Thoracic aorta (tissue), 2 donors: Measurements from ENCODE around the gene MAP3K3. TPM values are rescaled to one million over a fixed set of nuclear protein-coding genes. Genes with fewer than 3 reads are reported as not detected.

Experiments
- ATAC-seq: fragments of 150-250 bp; one replicate; pipeline ENCODE4 v1.8.0; 2017; ENCODE audit warnings: low read depth; ENCODE audit not compliant: insufficient number of reproducible peaks, low FRiP score
- DNase-seq: peaks from one replicate; pipeline ENCODE4 v3.0.0-alpha.2; 2020; ENCODE audit warnings: low spot score
- H3K27ac ChIP-seq, 2 donors: fragments of 200-600 bp; sonication (generic); 1 replicate in 1 of 2; 2 replicates in 1 of 2; pipeline ENCODE4 v1.5.1; 2016; ENCODE audit warnings: mild to moderate bottlenecking in 2 of 2, moderate library complexity in 2 of 2
- H3K27me3 ChIP-seq: fragments of 200-600 bp; sonication (generic); replicated peaks from 2 replicates; pipeline ENCODE4 v1.6.0; 2016; ENCODE audit warnings: mild to moderate bottlenecking; ENCODE audit not compliant: insufficient read depth
- H3K36me3 ChIP-seq: fragments of 200-600 bp; sonication (generic); one replicate; pipeline ENCODE4 v1.5.1; 2016
- H3K4me1 ChIP-seq, 2 donors: fragments of 200-600 bp; sonication (generic); 1 replicate in 1 of 2; 2 replicates in 1 of 2; pipeline versions ENCODE4 v1.5.1 to v1.6.0; 2016; ENCODE audit warnings: low read depth in 2 of 2, mild to moderate bottlenecking in 1 of 2; ENCODE audit not compliant: control insufficient read depth in 1 of 2
- H3K4me3 ChIP-seq: fragments of 200-600 bp; sonication (generic); 2 replicates; pipeline ENCODE4 v1.5.1; 2016; ENCODE audit warnings: mild to moderate bottlenecking
- H3K9me3 ChIP-seq: fragments of 200-600 bp; sonication (generic); 2 replicates; pipeline ENCODE4 v1.5.1; 2016
- CTCF ChIP-seq: fragments of 200-600 bp; sonication (generic); IDR thresholded peaks from one replicate; pipeline ENCODE4 v1.5.1; 2019; ENCODE audit warnings: antibody characterized with exemption
- total RNA-seq, 2 donors: library from RNA; depleted of rRNA; stranded (reverse); fragments of >200 nt; gene quantifications; one replicate each; pipeline versions ENCODE4 v1.1.0 to v1.2.3, GENCODE V29; 2016

Gene MAP3K3
- total RNA-seq, 2 donors from 2014 or later: 85.3 to 102 TPM

GRCh38 chr17:63659850-63660249 is 37.6 kb downstream of the MAP3K3 start:
- Histone ChIP-seq H3K36me3 (peaks cover 20% of the 10 kb centered on the region), H3K4me1 (no peaks in the 10 kb centered on the region), H3K27ac (no peak overlapping the region), H3K27me3 (no peaks in the 10 kb centered on the region), H3K4me3 (no peak overlapping the region), H3K9me3 (no peaks in the 10 kb centered on the region)
- no peak for TF ChIP-seq CTCF
- ATAC-seq: no peak
- DNase-seq: no peak

GRCh38 chr17:63665527-63666214 is 43.5 kb downstream of the MAP3K3 start:
- Histone ChIP-seq H3K4me1 (no peaks in the 10 kb centered on the region), H3K36me3 (peaks cover 42% of the 10 kb centered on the region), H3K27me3 (no peaks in the 10 kb centered on the region), H3K9me3 (no peaks in the 10 kb centered on the region), H3K27ac (peak overlapping the region in 1 of 2 donors; percentile 8), H3K4me3 (no peak overlapping the region)
- ATAC-seq: no peak
- no peak for DNase-seq
- no peak for TF ChIP-seq CTCF

- H3K27ac ChIP-seq: no peak overlapping the region
- H3K9me3 ChIP-seq: no peaks in the 10 kb centered on the region
- peaks cover 9% of the 10 kb centered on the region for H3K36me3 ChIP-seq
- ATAC-seq (no peak), DNase-seq (no peak)
- peaks cover 16 to 39% of the 10 kb centered on the region in 2 donors for H3K4me1 ChIP-seq
- H3K4me3 ChIP-seq: no peak overlapping the region
- no peak for TF ChIP-seq CTCF
- no peaks in the 10 kb centered on the region for H3K27me3 ChIP-seq
Measured at GRCh38 chr17:63672856-63673255, 50.6 kb downstream of the MAP3K3 start.

- no peak for DNase-seq
- peak overlapping the region; percentile 58 for H3K4me3 ChIP-seq
- H3K9me3 ChIP-seq: no peaks in the 10 kb centered on the region
- peak overlapping the region; percentile 86 to 88 for H3K27ac ChIP-seq
- peaks cover 16 to 39% of the 10 kb centered on the region in 2 donors for H3K4me1 ChIP-seq
- no peak for ATAC-seq
- TF ChIP-seq CTCF: no peak
- H3K27me3 ChIP-seq: no peaks in the 10 kb centered on the region
- H3K36me3 ChIP-seq: peaks cover 5% of the 10 kb centered on the region
Measured at GRCh38 chr17:63675231-63675606, 53.0 kb downstream of the MAP3K3 start.

- H3K4me3 ChIP-seq: peak overlapping the region; percentile 58
Measured at GRCh38 chr17:63675607-63676546, 53.7 kb downstream of the MAP3K3 start.

More at GRCh38 chr17:63675607-63676546, 53.7 kb downstream of the MAP3K3 start:
- no peak for TF ChIP-seq CTCF
- H3K9me3 ChIP-seq: no peaks in the 10 kb centered on the region
- peak overlapping the region; percentile 86 to 88 for H3K27ac ChIP-seq
- DNase-seq: peak; percentile 67
- peak; percentile 86 for ATAC-seq
- H3K27me3 ChIP-seq: no peaks in the 10 kb centered on the region
- H3K36me3 ChIP-seq: peaks cover 5% of the 10 kb centered on the region
- H3K4me1 ChIP-seq: peaks cover 16 to 39% of the 10 kb centered on the region in 2 donors
